ENCODE data around the gene RANBP1.

DNA sequence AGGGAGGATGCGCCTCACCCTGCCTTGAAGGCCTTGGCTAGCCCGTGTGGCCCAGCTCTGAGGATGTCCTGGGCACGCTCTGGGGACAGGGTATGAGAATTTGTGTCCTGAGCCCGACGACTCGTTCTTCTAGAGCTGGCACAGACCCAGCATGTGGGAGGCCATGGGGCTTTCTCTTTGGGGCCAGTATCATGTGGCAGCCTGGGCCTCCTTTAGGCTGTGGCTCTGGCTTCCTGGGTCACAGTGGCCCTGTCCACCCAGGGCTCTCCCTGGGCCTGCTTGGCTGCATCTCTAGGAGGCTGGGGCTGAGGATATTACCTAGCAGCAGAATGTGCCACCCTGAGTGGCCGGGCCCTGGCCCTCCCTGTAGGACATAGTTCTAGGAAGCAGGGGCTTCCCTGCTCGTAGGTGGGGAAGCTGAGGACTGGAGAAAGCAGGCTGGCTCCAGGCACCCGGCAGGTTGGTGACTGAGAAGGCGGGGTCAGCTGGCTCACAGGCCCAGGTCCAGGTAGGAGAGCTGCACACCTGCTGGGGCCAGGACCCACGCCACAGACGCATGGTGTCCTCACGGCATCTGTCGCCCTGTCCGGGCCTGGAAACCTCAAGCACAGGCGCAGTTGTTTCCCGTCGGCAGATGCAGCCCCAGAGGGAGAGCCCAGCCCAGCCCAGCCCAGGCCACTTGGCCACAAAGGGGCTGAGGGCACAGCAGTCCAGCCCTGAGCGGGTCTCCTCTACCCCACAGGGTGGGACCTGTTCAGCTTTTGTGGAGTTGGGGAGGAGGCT, 28.2 kb downstream of the RANBP1 start:
- TF ChIP-seq, protein P1, sequence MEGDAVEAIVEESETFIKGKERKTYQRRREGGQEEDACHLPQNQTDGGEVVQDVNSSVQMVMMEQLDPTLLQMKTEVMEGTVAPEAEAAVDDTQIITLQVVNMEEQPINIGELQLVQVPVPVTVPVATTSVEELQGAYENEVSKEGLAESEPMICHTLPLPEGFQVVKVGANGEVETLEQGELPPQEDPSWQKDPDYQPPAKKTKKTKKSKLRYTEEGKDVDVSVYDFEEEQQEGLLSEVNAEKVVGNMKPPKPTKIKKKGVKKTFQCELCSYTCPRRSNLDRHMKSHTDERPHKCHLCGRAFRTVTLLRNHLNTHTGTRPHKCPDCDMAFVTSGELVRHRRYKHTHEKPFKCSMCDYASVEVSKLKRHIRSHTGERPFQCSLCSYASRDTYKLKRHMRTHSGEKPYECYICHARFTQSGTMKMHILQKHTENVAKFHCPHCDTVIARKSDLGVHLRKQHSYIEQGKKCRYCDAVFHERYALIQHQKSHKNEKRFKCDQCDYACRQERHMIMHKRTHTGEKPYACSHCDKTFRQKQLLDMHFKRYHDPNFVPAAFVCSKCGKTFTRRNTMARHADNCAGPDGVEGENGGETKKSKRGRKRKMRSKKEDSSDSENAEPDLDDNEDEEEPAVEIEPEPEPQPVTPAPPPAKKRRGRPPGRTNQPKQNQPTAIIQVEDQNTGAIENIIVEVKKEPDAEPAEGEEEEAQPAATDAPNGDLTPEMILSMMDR (conservative IDR thresholded peaks at IDR 0.05; ENCODE audit: low read length): no peak
- TF ChIP-seq EZH2phosphoT487 (IDR thresholded peaks at IDR 0.05; ENCODE audit: borderline replicate concordance): no peak
